Measurements from ENCODE around the gene ABI3BP. TPM values are rescaled to one million over a fixed set of nuclear protein-coding genes. Genes with fewer than 3 reads are reported as not detected.

Gene ABI3BP
- total and polyA plus RNA-seq, 2 experiments from 2014 or later = 0.42 to 0.57 TPM

GRCh38 chr3:100891827-100892226 is 101.4 kb downstream of the ABI3BP start (continued):
- no peak for TF ChIP-seq CREB1 (CRISPR knock-in tag; IDR thresholded peaks at IDR 0.05; ENCODE audit: low read depth)
- no peak for TF ChIP-seq POLR2AphosphoS5 (IDR thresholded peaks at IDR 0.05; ENCODE audit: low read depth)
- TF ChIP-seq ZNF114 (CRISPR knock-in tag; IDR thresholded peaks at IDR 0.05) = no peak

GRCh38 chr3:100891033-100891432 is 102.2 kb downstream of the ABI3BP start:
- DNase-seq (ENCODE audit: low spot score) = peak; percentile 16
- Histone ChIP-seq H3F3A (replicated peaks; ENCODE audit: low read depth) (no peaks in the 10 kb centered on the region), H2AFZ (no peak overlapping the region), H3K9me2 (ENCODE audit: insufficient read depth) (no peaks in the 10 kb centered on the region), H4K20me1 (replicated peaks; ENCODE audit: insufficient read depth) (no peaks in the 10 kb centered on the region), H3K27me3 (ENCODE audit: insufficient read depth) (no peaks in the 10 kb centered on the region), H3K27ac (ENCODE audit: low read depth) (no peak overlapping the region), H3K79me2 (replicated peaks; ENCODE audit: insufficient read depth) (no peaks in the 10 kb centered on the region), H3K4me3 (no peak overlapping the region), H3K4me2 (no peak overlapping the region), H3K4me1 (ENCODE audit: insufficient read depth) (no peaks in the 10 kb centered on the region), H3K36me3 (ENCODE audit: insufficient read depth) (no peaks in the 10 kb centered on the region)
- no peak overlapping the region for H3K27ac Mint-ChIP-seq
- peak in 1 of 2 experiments; percentile 29; a peak in 3 of 4 replicates for TF ChIP-seq CTCF (conservative IDR thresholded peaks at IDR 0.05; ENCODE audit: low read depth in 2 of 2)
- TF ChIP-seq STAT1 (IDR thresholded peaks at IDR 0.05; ENCODE audit: unreplicated experiment) = no peak
- H3K9me3 Mint-ChIP-seq = no peaks in the 10 kb centered on the region
- H3K4me1 Mint-ChIP-seq = peaks cover 5% of the 10 kb centered on the region; the same call in 2 of the 3 replicates
- peaks cover 4% of the 10 kb centered on the region for H3K27me3 Mint-ChIP-seq (ENCODE audit: insufficient read depth, low read depth, poor library complexity)
- no peaks in the 10 kb centered on the region for H3K36me3 Mint-ChIP-seq (ENCODE audit: low read depth)
- ATAC-seq = no peak
- H3K4me3 Mint-ChIP-seq = no peak overlapping the region

DNA sequence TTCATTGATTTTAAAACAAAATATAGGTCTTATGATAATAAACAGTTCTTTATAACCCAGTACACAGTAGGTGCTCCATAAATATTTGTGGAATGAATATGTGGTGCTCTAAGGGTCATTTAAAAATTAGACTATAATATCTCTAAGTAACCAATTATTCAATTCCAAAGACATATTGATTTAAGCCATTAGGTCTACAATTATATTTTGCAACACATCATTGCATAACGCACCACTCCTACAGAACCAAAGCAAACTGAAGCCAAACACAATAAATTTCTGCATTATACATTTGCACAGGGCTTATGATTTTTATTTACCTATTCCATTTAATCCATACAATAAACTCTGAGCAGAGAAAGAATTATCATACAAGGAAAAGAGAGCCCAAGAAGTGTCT is 104.3 kb downstream of the ABI3BP start:
- Histone ChIP-seq H3K4me1 (ENCODE audit: insufficient read depth) (no peaks in the 10 kb centered on the region), H3K9me2 (ENCODE audit: insufficient read depth) (no peaks in the 10 kb centered on the region), H3K79me2 (replicated peaks; ENCODE audit: insufficient read depth) (no peaks in the 10 kb centered on the region), H2AFZ (no peak overlapping the region), H3K36me3 (ENCODE audit: insufficient read depth) (no peaks in the 10 kb centered on the region), H3F3A (replicated peaks; ENCODE audit: low read depth) (no peaks in the 10 kb centered on the region), H3K4me3 (no peak overlapping the region), H3K27ac (ENCODE audit: low read depth) (no peak overlapping the region), H3K27me3 (ENCODE audit: insufficient read depth) (no peaks in the 10 kb centered on the region), H4K20me1 (replicated peaks; ENCODE audit: insufficient read depth) (no peaks in the 10 kb centered on the region), H3K4me2 (no peak overlapping the region)
- DNase-seq (ENCODE audit: low spot score) (no peak), ATAC-seq (no peak)
- no peaks in the 10 kb centered on the region for H3K36me3 Mint-ChIP-seq (ENCODE audit: low read depth)
- no peaks in the 10 kb centered on the region for H3K9me3 Mint-ChIP-seq
- peaks cover 5% of the 10 kb centered on the region; the same call in 2 of the 3 replicates for H3K4me1 Mint-ChIP-seq
- no peak overlapping the region for H3K4me3 Mint-ChIP-seq
- no peak overlapping the region for H3K27ac Mint-ChIP-seq
- peaks cover 2% of the 10 kb centered on the region for H3K27me3 Mint-ChIP-seq (ENCODE audit: insufficient read depth, low read depth, poor library complexity)
- TF ChIP-seq ZNF462 (CRISPR knock-in tag; IDR thresholded peaks at IDR 0.05) (no peak), ZNF331 (CRISPR knock-in tag; IDR thresholded peaks at IDR 0.05; ENCODE audit: low read depth) (no peak), CTCF (conservative IDR thresholded peaks at IDR 0.05; ENCODE audit: low read depth in 2 of 2) (no peak), JUNB (IDR thresholded peaks at IDR 0.05; ENCODE audit: unreplicated experiment) (no peak), EZH2phosphoT487 (IDR thresholded peaks at IDR 0.05; ENCODE audit: unreplicated experiment) (no peak), STAT1 (IDR thresholded peaks at IDR 0.05; ENCODE audit: unreplicated experiment) (no peak), EZH2 (IDR thresholded peaks at IDR 0.05; ENCODE audit: low read depth, unreplicated experiment) (no peak), NANOG (IDR thresholded peaks at IDR 0.05; ENCODE audit: borderline replicate concordance) (no peak)

Measured in GM23338 (cell line).